ENCODE measurements around the gene CHD1L.

The CHD1L gene

DNA sequence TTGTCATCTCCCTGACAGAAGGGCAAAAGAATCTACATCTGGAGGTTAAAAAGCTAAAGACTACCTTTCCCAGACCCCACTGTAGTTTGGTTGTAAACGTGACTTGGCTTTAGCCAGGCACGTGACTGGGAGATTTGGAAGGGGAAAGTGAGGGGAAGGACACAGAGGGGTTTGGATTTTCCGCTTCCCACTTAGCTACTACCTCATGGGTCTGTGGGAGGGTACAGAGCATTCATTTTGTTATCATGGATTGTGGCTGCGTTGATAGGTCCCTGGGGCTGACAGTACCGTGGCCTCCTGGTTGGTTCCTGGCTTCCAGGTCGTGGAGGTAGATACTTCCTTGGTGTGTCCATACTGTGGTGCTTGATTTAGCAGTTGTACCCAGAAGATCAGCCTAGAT, 2.6 kb downstream of the CHD1L start:
- Histone ChIP-seq H3K4me2 (ENCODE audit: insufficient read depth, low read length, poor library complexity, severe bottlenecking) (no peak overlapping the region), H2BK5ac (ENCODE audit: low read length) (no peak overlapping the region), H3K36me3 (replicated peaks in 1 of 2; ENCODE audit: control insufficient read depth in 2 of 2, insufficient read depth in 2 of 2, low read length in 2 of 2) (peaks cover 4 to 6% of the 10 kb centered on the region in 2 donors), H2BK15ac (ENCODE audit: low read length) (no peak overlapping the region), H3K9ac (ENCODE audit: low read depth, low read length, poor library complexity) (no peak overlapping the region), H2BK120ac (ENCODE audit: low read depth, low read length) (no peak overlapping the region), H4K8ac (ENCODE audit: low read depth, low read length) (no peak overlapping the region), H3K27ac (replicated peaks; ENCODE audit: low read length) (no peak overlapping the region), H2AFZ (ENCODE audit: low read length) (no peak overlapping the region), H3K4ac (ENCODE audit: low read length) (no peak overlapping the region), H2AK5ac (ENCODE audit: low read depth, low read length) (no peak overlapping the region), H4K91ac (ENCODE audit: low read depth, low read length, poor library complexity) (no peak overlapping the region), H3K18ac (ENCODE audit: low read length) (no peak overlapping the region), H3K14ac (ENCODE audit: low read length) (no peak overlapping the region), H2BK12ac (ENCODE audit: low read length) (no peak overlapping the region), H3K23ac (ENCODE audit: low read depth, low read length, poor library complexity) (no peak overlapping the region), H3K79me1 (ENCODE audit: low read depth, low read length) (peaks cover 4% of the 10 kb centered on the region), H3K4me3 (ENCODE audit: low read length in 2 of 2) (no peak overlapping the region), H3K27me3 (ENCODE audit: control insufficient read depth in 3 of 3, insufficient read depth in 3 of 3, low read depth in 1 of 3, low read length in 3 of 3) (peaks cover 0 to 2% (median 0%) of the 10 kb centered on the region in 3 experiments), H3K9me3 (replicated peaks in 1 of 2; ENCODE audit: control insufficient read depth in 2 of 2, insufficient read depth in 1 of 2, low read depth in 1 of 2, low read length in 2 of 2) (peaks cover 0 to 17% of the 10 kb centered on the region in 2 donors), H3K4me1 (ENCODE audit: control insufficient read depth in 2 of 2, insufficient read depth in 1 of 2, low read depth in 1 of 2, low read length in 2 of 2) (peaks cover 3 to 11% of the 10 kb centered on the region in 2 donors)
- DNase-seq (ENCODE audit: low spot score), result no peak
- WGBS, 2 donors (ENCODE audit: extremely low coverage in 2 of 2, insufficient read length in 2 of 2, insufficient replicate concordance in 1 of 2), result no CpG with 5 or more reads among the region's 6 CpGs

DNA sequence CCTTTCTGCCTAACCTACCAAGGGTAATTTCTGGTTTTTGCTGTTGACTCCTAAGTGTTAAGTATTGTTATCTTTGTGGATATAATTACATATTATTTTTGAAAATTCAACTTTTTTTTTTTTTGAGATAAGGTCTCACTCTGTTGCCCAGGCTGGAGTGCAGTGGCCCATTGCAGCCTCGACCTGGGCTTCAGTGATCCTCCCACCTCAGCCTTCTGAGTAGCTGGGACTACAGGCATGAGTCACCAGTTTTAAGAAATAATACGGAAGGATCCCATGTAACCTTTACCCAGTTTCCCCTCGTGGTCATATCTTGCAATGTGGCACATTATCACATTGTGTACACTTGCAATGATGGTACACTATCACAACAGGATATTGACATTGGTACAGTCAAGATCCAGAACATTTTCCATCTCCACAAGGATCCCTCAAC, 3.1 kb downstream of the CHD1L start:
- no peak for DNase-seq (ENCODE audit: low spot score)
- no peak overlapping the region for H3K4me3 ChIP-seq (ENCODE audit: low read length in 2 of 2)
- H3K23ac ChIP-seq (ENCODE audit: low read depth, low read length, poor library complexity), result no peak overlapping the region
- H3K36me3 ChIP-seq (replicated peaks in 1 of 2; ENCODE audit: control insufficient read depth in 2 of 2, insufficient read depth in 2 of 2, low read length in 2 of 2), result peaks cover 4 to 6% of the 10 kb centered on the region in 2 donors
- WGBS, 2 donors (ENCODE audit: extremely low coverage in 2 of 2, insufficient read length in 2 of 2, insufficient replicate concordance in 1 of 2), result no CpG with 5 or more reads among the region's 3 CpGs
- H3K27ac ChIP-seq (replicated peaks; ENCODE audit: low read length), result no peak overlapping the region
- H3K9ac ChIP-seq (ENCODE audit: low read depth, low read length, poor library complexity), result no peak overlapping the region
- H3K14ac ChIP-seq (ENCODE audit: low read length), result no peak overlapping the region
- H2BK15ac ChIP-seq (ENCODE audit: low read length), result no peak overlapping the region
- no peak overlapping the region for H4K91ac ChIP-seq (ENCODE audit: low read depth, low read length, poor library complexity)
- H2BK5ac ChIP-seq (ENCODE audit: low read length), result no peak overlapping the region
- H2BK12ac ChIP-seq (ENCODE audit: low read length), result no peak overlapping the region
- no peak overlapping the region for H2AK5ac ChIP-seq (ENCODE audit: low read depth, low read length)
- no peak overlapping the region for H3K18ac ChIP-seq (ENCODE audit: low read length)
- H2BK120ac ChIP-seq (ENCODE audit: low read depth, low read length), result no peak overlapping the region
- H3K79me1 ChIP-seq (ENCODE audit: low read depth, low read length), result peaks cover 4% of the 10 kb centered on the region
- peaks cover 0 to 2% (median 0%) of the 10 kb centered on the region in 3 experiments for H3K27me3 ChIP-seq (ENCODE audit: control insufficient read depth in 3 of 3, insufficient read depth in 3 of 3, low read depth in 1 of 3, low read length in 3 of 3)
- no peak overlapping the region for H2AFZ ChIP-seq (ENCODE audit: low read length)
- no peak overlapping the region for H3K4me2 ChIP-seq (ENCODE audit: insufficient read depth, low read length, poor library complexity, severe bottlenecking)
- H4K8ac ChIP-seq (ENCODE audit: low read depth, low read length), result no peak overlapping the region
- H3K9me3 ChIP-seq (replicated peaks in 1 of 2; ENCODE audit: control insufficient read depth in 2 of 2, insufficient read depth in 1 of 2, low read depth in 1 of 2, low read length in 2 of 2), result peaks cover 0 to 20% of the 10 kb centered on the region in 2 donors
- peaks cover 3 to 10% of the 10 kb centered on the region in 2 donors for H3K4me1 ChIP-seq (ENCODE audit: control insufficient read depth in 2 of 2, insufficient read depth in 1 of 2, low read depth in 1 of 2, low read length in 2 of 2)
- no peak overlapping the region for H3K4ac ChIP-seq (ENCODE audit: low read length)

DNA sequence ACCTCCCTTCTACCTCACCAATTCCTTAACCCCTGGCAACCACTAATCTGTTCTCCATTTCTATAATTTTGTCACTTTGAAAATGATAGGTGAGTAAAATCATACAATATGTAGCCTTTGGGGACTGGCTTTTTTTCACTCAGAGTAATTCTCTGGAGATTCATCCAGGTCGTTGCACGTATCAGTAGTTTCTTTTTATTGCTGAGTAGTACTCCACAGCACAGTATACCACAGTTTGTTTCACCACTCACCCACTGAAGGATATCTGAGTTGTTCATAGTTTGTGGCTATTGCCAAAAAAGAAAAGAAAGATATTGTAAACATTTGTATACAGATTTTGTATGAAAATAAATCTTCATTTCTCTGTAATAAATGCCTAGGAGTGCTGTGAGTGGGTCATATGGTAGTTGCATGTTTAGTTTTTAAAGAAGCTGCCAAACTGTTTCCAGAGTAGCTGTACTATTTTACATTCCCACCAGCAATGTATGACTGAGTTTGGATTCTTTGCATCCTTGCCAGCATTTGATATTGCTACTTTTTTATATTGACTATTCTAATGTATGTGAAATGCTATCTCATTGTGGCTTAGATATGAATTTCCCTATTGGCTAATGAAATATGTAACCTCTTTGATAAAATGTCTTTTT, 3.7 kb downstream of the CHD1L start:
- H3K4me3 ChIP-seq (ENCODE audit: low read length in 2 of 2), result no peak overlapping the region
- H3K4me2 ChIP-seq (ENCODE audit: insufficient read depth, low read length, poor library complexity, severe bottlenecking), result no peak overlapping the region
- peaks cover 0 to 20% of the 10 kb centered on the region in 2 donors for H3K9me3 ChIP-seq (replicated peaks in 1 of 2; ENCODE audit: control insufficient read depth in 2 of 2, insufficient read depth in 1 of 2, low read depth in 1 of 2, low read length in 2 of 2)
- H2AK5ac ChIP-seq (ENCODE audit: low read depth, low read length), result no peak overlapping the region
- no peak for DNase-seq (ENCODE audit: low spot score)
- no peak overlapping the region for H3K14ac ChIP-seq (ENCODE audit: low read length)
- H2AFZ ChIP-seq (ENCODE audit: low read length), result no peak overlapping the region
- H3K27me3 ChIP-seq (ENCODE audit: control insufficient read depth in 3 of 3, insufficient read depth in 3 of 3, low read depth in 1 of 3, low read length in 3 of 3), result peaks cover 0 to 2% (median 0%) of the 10 kb centered on the region in 3 experiments
- H3K36me3 ChIP-seq (replicated peaks in 1 of 2; ENCODE audit: control insufficient read depth in 2 of 2, insufficient read depth in 2 of 2, low read length in 2 of 2), result peaks cover 4 to 6% of the 10 kb centered on the region in 2 donors
- H3K23ac ChIP-seq (ENCODE audit: low read depth, low read length, poor library complexity), result no peak overlapping the region
- no CpG with 5 or more reads among the region's 2 CpGs for WGBS, 2 donors (ENCODE audit: extremely low coverage in 2 of 2, insufficient read length in 2 of 2, insufficient replicate concordance in 1 of 2)
- H2BK5ac ChIP-seq (ENCODE audit: low read length), result no peak overlapping the region
- H3K18ac ChIP-seq (ENCODE audit: low read length), result no peak overlapping the region
- no peak overlapping the region for H2BK12ac ChIP-seq (ENCODE audit: low read length)
- no peak overlapping the region for H3K9ac ChIP-seq (ENCODE audit: low read depth, low read length, poor library complexity)
- no peak overlapping the region for H3K27ac ChIP-seq (replicated peaks; ENCODE audit: low read length)
- H3K4me1 ChIP-seq (ENCODE audit: control insufficient read depth in 2 of 2, insufficient read depth in 1 of 2, low read depth in 1 of 2, low read length in 2 of 2), result peaks cover 3 to 9% of the 10 kb centered on the region in 2 donors
- no peak overlapping the region for H2BK120ac ChIP-seq (ENCODE audit: low read depth, low read length)
- no peak overlapping the region for H2BK15ac ChIP-seq (ENCODE audit: low read length)
- no peak overlapping the region for H4K91ac ChIP-seq (ENCODE audit: low read depth, low read length, poor library complexity)
- no peak overlapping the region for H4K8ac ChIP-seq (ENCODE audit: low read depth, low read length)
- H3K79me1 ChIP-seq (ENCODE audit: low read depth, low read length), result peaks cover 4% of the 10 kb centered on the region
- H3K4ac ChIP-seq (ENCODE audit: low read length), result no peak overlapping the region

DNA sequence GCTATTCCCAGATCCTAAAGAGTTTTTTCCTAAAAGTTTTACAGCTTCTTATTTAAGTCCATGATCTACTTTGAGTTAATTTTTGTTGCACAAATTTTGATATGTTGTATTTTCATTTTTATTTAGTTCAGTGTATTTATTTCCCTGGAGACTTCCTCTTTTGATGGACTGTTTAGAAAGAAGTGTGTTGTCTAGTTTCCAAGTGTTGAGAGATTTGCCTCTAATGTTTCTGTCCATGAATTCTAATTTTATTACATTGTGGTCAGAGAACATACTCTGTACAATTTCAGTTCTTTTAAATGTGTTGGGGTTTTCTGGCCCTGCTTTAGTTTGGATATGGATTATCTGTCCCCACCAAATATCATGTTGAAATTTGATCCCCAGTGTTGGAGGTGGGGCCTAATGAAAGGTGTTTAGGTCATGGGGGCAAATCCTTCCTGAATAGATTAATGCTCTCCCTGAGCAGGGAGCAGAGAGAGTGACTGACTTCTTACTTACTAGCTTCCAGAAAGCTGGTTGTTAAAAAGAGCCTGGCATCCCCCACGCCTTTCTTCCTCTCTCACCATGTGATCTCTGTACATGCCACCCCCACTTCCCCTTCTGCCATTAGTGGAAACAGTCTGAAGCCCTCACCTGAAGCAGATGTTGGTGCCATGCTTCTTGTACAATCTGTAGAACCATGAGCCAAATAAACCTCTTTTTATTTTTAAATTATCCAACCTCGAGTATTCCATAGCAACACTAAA, 4.6 kb downstream of the CHD1L start:
- H3K9ac ChIP-seq (ENCODE audit: low read depth, low read length, poor library complexity), result no peak overlapping the region
- no peak for DNase-seq (ENCODE audit: low spot score)

More for the DNA sequence above, 4.6 kb downstream of the CHD1L start:
- Histone ChIP-seq H2BK120ac (ENCODE audit: low read depth, low read length) (no peak overlapping the region), H3K36me3 (replicated peaks in 1 of 2; ENCODE audit: control insufficient read depth in 2 of 2, insufficient read depth in 2 of 2, low read length in 2 of 2) (peaks cover 4 to 6% of the 10 kb centered on the region in 2 donors), H2AFZ (ENCODE audit: low read length) (no peak overlapping the region), H3K27me3 (ENCODE audit: control insufficient read depth in 3 of 3, insufficient read depth in 3 of 3, low read depth in 1 of 3, low read length in 3 of 3) (peaks cover 0 to 2% (median 0%) of the 10 kb centered on the region in 3 experiments), H2BK5ac (ENCODE audit: low read length) (no peak overlapping the region), H3K18ac (ENCODE audit: low read length) (no peak overlapping the region), H2AK5ac (ENCODE audit: low read depth, low read length) (no peak overlapping the region), H4K91ac (ENCODE audit: low read depth, low read length, poor library complexity) (no peak overlapping the region), H3K27ac (replicated peaks; ENCODE audit: low read length) (peak overlapping the region; percentile 78), H3K4me3 (ENCODE audit: low read length in 2 of 2) (no peak overlapping the region), H2BK12ac (ENCODE audit: low read length) (no peak overlapping the region), H3K4ac (ENCODE audit: low read length) (no peak overlapping the region), H2BK15ac (ENCODE audit: low read length) (no peak overlapping the region), H3K79me1 (ENCODE audit: low read depth, low read length) (peaks cover 4% of the 10 kb centered on the region), H3K23ac (ENCODE audit: low read depth, low read length, poor library complexity) (no peak overlapping the region), H4K8ac (ENCODE audit: low read depth, low read length) (no peak overlapping the region), H3K14ac (ENCODE audit: low read length) (no peak overlapping the region), H3K9me3 (replicated peaks in 1 of 2; ENCODE audit: control insufficient read depth in 2 of 2, insufficient read depth in 1 of 2, low read depth in 1 of 2, low read length in 2 of 2) (peaks cover 0 to 20% of the 10 kb centered on the region in 2 donors), H3K4me2 (ENCODE audit: insufficient read depth, low read length, poor library complexity, severe bottlenecking) (no peak overlapping the region), H3K4me1 (ENCODE audit: control insufficient read depth in 2 of 2, insufficient read depth in 1 of 2, low read depth in 1 of 2, low read length in 2 of 2) (peaks cover 3 to 9% of the 10 kb centered on the region in 2 donors)
- WGBS, 2 donors (ENCODE audit: extremely low coverage in 2 of 2, insufficient read length in 2 of 2, insufficient replicate concordance in 1 of 2), result no CpG with 5 or more reads among the region's 2 CpGs
